OCI-LY1 (cell line): ENCODE data around the gene TMEM174.

Experiments used
- EZH2 ChIP-seq: fragments of 200-600 bp; sonication (generic), shearing (Covaris generic); IDR thresholded peaks from 2 replicates; pipeline ENCODE4 v1.8.0; 2017; ENCODE audit warnings: borderline replicate concordance, mixed run types, mild to moderate bottlenecking, antibody characterized with exemption, low read length, moderate library complexity, mixed read lengths
- TF ChIP-seq, protein P1 (sequence below): fragments of 200-600 bp; sonication (generic), shearing (Covaris generic); IDR thresholded peaks from 2 replicates; pipeline ENCODE4 v1.5.1; 2017; ENCODE audit warnings: mild to moderate bottlenecking, antibody characterized with exemption, low read length, moderate library complexity, mixed read lengths

DNA sequence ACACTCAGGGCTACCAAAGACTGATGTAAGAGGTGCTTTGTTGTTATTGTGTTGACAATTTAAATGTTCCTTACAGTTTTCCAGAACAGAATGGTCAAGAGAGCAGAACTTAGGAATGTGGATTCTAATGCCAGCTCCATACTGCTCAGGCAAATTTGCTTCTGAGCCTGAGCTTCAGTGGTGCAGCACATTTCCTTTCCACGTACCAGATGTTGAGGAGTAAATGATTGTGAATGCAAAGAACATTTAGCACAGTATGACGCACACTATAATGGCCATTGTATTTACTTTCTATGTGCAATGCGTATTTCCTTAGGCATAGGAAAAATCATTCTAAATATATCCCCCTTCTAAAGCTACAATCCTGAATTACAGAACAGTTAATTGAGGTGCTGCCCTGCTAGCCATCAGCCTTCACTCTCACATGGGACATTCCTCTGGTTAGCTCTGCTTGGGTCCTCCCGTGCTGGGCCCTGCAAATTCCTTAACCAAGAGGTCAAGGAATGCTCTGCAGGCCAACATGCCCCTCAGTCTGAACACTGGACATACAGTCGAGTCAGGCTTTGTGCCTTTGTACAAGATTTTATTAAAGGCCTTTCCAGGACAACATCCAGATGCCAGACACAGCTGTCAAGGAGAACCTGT lies 21.1 kb upstream of the TMEM174 start:
- TF ChIP-seq, protein P1, sequence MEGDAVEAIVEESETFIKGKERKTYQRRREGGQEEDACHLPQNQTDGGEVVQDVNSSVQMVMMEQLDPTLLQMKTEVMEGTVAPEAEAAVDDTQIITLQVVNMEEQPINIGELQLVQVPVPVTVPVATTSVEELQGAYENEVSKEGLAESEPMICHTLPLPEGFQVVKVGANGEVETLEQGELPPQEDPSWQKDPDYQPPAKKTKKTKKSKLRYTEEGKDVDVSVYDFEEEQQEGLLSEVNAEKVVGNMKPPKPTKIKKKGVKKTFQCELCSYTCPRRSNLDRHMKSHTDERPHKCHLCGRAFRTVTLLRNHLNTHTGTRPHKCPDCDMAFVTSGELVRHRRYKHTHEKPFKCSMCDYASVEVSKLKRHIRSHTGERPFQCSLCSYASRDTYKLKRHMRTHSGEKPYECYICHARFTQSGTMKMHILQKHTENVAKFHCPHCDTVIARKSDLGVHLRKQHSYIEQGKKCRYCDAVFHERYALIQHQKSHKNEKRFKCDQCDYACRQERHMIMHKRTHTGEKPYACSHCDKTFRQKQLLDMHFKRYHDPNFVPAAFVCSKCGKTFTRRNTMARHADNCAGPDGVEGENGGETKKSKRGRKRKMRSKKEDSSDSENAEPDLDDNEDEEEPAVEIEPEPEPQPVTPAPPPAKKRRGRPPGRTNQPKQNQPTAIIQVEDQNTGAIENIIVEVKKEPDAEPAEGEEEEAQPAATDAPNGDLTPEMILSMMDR = no peak
- no peak for TF ChIP-seq EZH2
